ENCODE data around the gene MACROD2.

- no peak for TF ChIP-seq CTCF (IDR thresholded peaks at IDR 0.05; ENCODE audit: low read depth, low read length, missing input control)
- TF ChIP-seq JUND (IDR thresholded peaks at IDR 0.05), result no peak
- TF ChIP-seq SP1 (IDR thresholded peaks at IDR 0.05), result no peak
- TF ChIP-seq, protein P1, sequence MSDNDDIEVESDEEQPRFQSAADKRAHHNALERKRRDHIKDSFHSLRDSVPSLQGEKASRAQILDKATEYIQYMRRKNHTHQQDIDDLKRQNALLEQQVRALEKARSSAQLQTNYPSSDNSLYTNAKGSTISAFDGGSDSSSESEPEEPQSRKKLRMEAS (IDR thresholded peaks at IDR 0.05), result no peak
- TF ChIP-seq FOXA1 (IDR thresholded peaks at IDR 0.05), result no peak
- no peak for TF ChIP-seq FOXA2 (IDR thresholded peaks at IDR 0.05)
- TF ChIP-seq HNF4G (IDR thresholded peaks at IDR 0.05), result no peak
Observed at GRCh38 chr20:14046534-14046933, 51.2 kb downstream of the MACROD2 start.

Data from liver (tissue), 3 donors.